ENCODE measurements around the gene PFKFB4.

DNA sequence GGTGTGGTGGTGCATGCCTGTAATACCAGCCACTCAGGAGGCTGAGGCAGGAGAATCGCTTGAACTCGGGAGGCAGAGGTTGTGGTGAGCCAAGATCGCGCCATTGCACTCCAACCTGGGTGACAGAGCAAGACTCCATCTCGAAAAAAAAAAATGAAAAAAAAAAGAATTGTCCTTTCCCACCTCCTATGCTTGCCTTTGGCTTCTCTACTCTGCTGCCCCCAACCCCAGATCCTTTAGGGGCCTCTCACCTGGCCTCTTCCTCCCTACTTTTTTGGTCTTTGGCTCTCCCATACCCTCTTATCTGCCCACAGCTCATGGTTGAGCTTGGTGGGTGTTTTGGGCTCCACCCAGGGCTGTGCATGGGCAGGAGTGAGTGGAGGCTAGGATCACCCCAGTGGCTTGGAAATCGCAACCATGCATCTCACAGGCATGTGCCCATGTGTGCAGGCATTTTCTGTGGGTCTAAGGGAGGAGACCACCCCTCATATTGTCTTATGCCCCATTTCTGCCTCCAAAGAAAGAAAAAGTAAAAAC is 50.6 kb downstream of the PFKFB4 start:
- TF ChIP-seq BHLHE40 (IDR thresholded peaks at IDR 0.05; ENCODE audit: low read length) (no peak), ZNF644 (tag; IDR thresholded peaks at IDR 0.05; ENCODE audit: low read depth) (no peak)

Measured in K562 (cell line).